ENCODE measurements around the gene COL4A1. TPM values are rescaled to one million over a fixed set of nuclear protein-coding genes. Genes with fewer than 3 reads are reported as not detected.

The COL4A1 gene
- total RNA-seq, 2 donors from 2014 or later, result 505 to 852 TPM

DNA sequence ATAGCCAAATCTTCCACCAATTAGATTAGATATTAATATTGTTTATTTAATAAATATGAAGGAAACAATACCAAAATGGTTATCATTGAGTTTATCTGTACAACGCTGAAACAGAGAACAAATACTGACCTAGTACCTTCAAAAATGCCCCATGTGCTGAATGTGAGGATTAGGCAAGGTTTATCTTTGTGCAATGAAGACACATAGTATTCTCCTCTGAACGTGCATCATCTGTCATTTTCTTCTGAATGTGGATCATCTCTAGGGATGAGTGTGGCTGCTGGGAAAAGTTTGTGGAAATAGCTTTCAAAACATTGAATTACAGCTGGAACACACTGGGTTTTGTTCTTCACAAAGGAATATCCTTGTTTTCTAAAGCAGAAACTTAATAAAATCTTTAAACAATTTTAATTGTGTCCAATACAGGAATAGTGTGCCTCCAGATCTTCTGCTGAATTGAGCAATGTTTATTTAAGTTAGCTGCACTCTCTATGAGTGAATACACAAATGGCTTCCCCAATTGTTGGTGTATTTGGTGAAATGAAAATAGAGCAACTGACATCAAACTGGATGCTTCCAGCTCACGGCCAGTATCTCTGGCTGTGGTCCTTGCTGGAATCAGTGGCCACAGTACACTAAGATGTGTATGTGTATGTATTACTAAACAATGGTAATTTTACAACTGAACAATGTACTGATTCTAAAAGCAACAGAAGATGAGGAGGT lies 6.7 kb downstream of the COL4A1 start:
- Histone ChIP-seq H3K27me3 (replicated peaks; ENCODE audit: insufficient read depth) (no peaks in the 10 kb centered on the region), H3K4me1 (ENCODE audit: control insufficient read depth in 1 of 2, low read depth in 2 of 2) (peaks cover 59 to 89% of the 10 kb centered on the region in 2 donors), H3K36me3 (no peaks in the 10 kb centered on the region), H3K9me3 (no peaks in the 10 kb centered on the region), H3K4me3 (no peak overlapping the region), H3K27ac (peak overlapping the region; percentile 3 to 97)
- ATAC-seq (ENCODE audit: insufficient number of reproducible peaks, low FRiP score, low read depth) (no peak), DNase-seq (ENCODE audit: low spot score) (no peak)
- TF ChIP-seq, protein P1, sequence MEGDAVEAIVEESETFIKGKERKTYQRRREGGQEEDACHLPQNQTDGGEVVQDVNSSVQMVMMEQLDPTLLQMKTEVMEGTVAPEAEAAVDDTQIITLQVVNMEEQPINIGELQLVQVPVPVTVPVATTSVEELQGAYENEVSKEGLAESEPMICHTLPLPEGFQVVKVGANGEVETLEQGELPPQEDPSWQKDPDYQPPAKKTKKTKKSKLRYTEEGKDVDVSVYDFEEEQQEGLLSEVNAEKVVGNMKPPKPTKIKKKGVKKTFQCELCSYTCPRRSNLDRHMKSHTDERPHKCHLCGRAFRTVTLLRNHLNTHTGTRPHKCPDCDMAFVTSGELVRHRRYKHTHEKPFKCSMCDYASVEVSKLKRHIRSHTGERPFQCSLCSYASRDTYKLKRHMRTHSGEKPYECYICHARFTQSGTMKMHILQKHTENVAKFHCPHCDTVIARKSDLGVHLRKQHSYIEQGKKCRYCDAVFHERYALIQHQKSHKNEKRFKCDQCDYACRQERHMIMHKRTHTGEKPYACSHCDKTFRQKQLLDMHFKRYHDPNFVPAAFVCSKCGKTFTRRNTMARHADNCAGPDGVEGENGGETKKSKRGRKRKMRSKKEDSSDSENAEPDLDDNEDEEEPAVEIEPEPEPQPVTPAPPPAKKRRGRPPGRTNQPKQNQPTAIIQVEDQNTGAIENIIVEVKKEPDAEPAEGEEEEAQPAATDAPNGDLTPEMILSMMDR (IDR thresholded peaks at IDR 0.05), result no peak

DNA sequence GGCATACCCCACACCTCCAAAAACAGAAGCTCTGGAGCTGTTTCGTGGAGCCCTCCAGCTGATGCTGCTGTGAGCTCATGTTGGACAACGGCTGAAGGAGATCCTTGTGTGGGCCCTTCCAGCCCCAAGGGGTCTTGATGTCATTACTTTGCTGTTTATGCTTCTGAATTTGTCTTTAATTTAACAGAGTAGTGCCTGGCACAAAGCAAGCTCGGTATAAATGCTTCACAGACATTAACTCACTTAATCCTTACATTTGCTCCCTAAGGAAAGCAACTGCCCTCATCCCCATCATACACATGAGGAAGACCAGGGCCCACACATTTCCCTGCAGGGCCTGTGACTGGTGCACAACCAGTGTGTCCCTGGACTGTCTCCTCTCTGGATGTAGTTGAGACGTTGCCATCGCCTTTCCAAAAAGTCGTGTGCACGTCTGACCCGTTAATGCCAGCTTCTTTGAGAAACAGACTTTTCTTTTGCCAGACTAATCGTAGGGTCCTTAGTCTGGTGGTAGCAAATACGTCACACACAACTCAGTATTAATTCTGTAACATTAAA lies 7.6 kb downstream of the COL4A1 start:
- H3K36me3 ChIP-seq, result no peaks in the 10 kb centered on the region
- TF ChIP-seq, protein P1 (IDR thresholded peaks at IDR 0.05), result no peak
- peaks cover 65 to 95% of the 10 kb centered on the region in 2 donors for H3K4me1 ChIP-seq (ENCODE audit: control insufficient read depth in 1 of 2, low read depth in 2 of 2)
- H3K9me3 ChIP-seq, result no peaks in the 10 kb centered on the region
- ATAC-seq (ENCODE audit: insufficient number of reproducible peaks, low FRiP score, low read depth) (no peak), DNase-seq (ENCODE audit: low spot score) (no peak)
- H3K27me3 ChIP-seq (replicated peaks; ENCODE audit: insufficient read depth), result no peaks in the 10 kb centered on the region
- peak overlapping the region; percentile 69 to 73 for H3K27ac ChIP-seq
- peak overlapping the region; percentile 63 for H3K4me3 ChIP-seq

DNA sequence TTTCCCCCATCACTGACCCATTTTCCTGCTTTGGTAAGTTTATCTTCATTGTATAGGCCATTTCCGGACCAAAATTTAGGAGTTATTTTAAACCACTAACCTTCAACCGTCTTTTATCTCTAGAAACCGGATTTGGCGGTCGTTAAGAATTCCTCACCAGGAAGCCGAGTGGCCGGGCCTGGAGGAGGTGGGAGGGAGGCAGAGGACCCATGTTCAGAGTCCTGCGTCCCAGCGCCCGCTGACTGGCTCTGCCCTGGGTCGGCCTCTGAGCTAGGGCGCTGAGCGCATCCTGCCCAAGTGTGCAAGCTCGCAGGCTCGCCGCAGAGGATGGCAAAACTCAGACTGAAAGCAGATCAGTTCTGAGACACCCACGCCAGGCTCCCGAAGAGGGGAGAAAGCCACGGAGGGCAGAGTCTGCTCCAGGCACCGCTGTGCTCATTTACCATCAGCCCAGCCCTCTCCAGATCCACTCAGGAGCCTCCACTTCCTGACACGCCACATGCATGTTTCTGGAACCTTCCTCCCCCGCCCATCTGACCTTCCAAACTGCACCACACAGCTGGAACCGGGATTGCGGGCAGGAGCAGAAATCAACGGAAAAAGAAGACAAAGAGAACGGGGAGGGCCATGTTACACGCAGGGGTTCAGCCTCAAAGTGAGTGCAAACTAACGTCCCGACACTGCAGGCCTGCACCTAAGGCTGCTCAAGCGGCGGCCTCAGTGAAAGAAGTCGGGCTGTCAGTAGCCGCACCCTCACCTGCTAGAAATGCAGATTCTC lies 8.3 kb downstream of the COL4A1 start:
- Histone ChIP-seq H3K4me1 (ENCODE audit: control insufficient read depth in 1 of 2, low read depth in 2 of 2) (peaks cover 64 to 95% of the 10 kb centered on the region in 2 donors), H3K4me3 (peak overlapping the region; percentile 63), H3K27ac (peak overlapping the region; percentile 69 to 73), H3K36me3 (no peaks in the 10 kb centered on the region), H3K27me3 (replicated peaks; ENCODE audit: insufficient read depth) (no peaks in the 10 kb centered on the region), H3K9me3 (no peaks in the 10 kb centered on the region)
- TF ChIP-seq, protein P1 (IDR thresholded peaks at IDR 0.05), result no peak
- no peak for DNase-seq (ENCODE audit: low spot score)
- peak; percentile 36 for ATAC-seq (ENCODE audit: insufficient number of reproducible peaks, low FRiP score, low read depth)

DNA sequence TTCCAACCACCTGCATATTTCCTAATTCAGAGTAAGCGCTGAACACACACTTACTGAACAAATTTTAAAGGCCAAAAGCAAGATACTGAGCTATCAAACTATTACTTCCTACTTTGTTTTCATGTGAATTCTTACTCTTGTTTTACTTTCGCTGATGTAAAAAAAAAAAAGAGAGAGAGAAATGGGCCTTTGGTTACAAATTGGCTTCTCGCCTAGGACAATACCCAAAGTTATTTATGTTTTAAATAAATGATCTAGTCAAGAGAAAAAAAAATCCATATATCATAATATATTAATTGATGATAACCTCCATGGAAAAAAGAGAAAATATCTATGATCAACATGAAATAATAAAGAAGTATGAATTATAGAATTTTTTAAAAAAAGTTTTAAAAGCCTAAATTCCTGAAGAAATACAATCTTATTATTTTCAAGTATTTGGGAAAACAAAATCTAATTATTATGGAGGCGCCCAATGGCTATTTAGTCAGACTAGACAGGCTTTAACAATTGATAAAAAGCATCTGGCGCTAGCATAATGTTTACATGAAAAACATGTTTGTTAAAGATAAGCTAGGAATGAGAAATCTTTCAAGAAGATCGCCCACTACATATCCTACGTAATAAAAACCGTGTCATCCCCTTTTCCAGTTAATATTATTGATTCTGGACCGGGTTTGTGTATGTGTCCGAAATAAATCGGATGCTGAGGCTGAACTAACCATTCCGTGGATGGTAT lies 9.0 kb downstream of the COL4A1 start:
- TF ChIP-seq, protein P1 (IDR thresholded peaks at IDR 0.05), result no peak
- no peak for ATAC-seq (ENCODE audit: insufficient number of reproducible peaks, low FRiP score, low read depth)
- Histone ChIP-seq H3K4me1 (ENCODE audit: control insufficient read depth in 1 of 2, low read depth in 2 of 2) (peaks cover 61 to 95% of the 10 kb centered on the region in 2 donors), H3K36me3 (no peaks in the 10 kb centered on the region), H3K9me3 (no peaks in the 10 kb centered on the region), H3K4me3 (peak overlapping the region; percentile 63), H3K27me3 (replicated peaks; ENCODE audit: insufficient read depth) (no peaks in the 10 kb centered on the region), H3K27ac (peak overlapping the region; percentile 69 to 73)
- no peak for DNase-seq (ENCODE audit: low spot score)
